Panc1 (cell line): ENCODE data around the gene MAML3. TPM values are rescaled to one million over a fixed set of nuclear protein-coding genes. Genes with fewer than 3 reads are reported as not detected.

ENCODE experiments used
- ATAC-seq: fragments of 200-7000 bp; cut with Tn5 transposase; 2 replicates; pipeline ENCODE4 v1.9.1; 2020; ENCODE audit warnings: mild to moderate bottlenecking, moderate library complexity
- BruUV-seq: library from RNA; stranded (reverse); fragments of 400-500 nt; replicated peaks from 2 replicates; lab custom pipeline; 2021; lab: Mats Ljungman, UMichigan
- CTCF ChIA-PET: fragments of 300-600 bp; sonication (Branson Sonifier 250); formaldehyde crosslinking; loops from one replicate; lab custom pipeline; 2022; ENCODE audit warnings: antibody characterized with exemption; lab: Charles Lee
- POLR2A ChIA-PET: fragments of 300-600 bp; sonication (Branson Sonifier 250); formaldehyde crosslinking; loops from one replicate; lab custom pipeline; 2022; ENCODE audit warnings: antibody characterized with exemption; lab: Charles Lee
- DNase-seq: peaks from one replicate; pipeline ENCODE4 v3.0.0-alpha.2; 2010; ENCODE audit warnings: low read depth, low spot score
- H3K27ac ChIP-seq: 2 replicates; pipeline ENCODE4 v1.5.1; 2011; ENCODE audit warnings: mild to moderate bottlenecking, low read length, inconsistent platforms
- H3K27me3 ChIP-seq: fragments of 200-500 bp; sonication (Bioruptor generic); 2 replicates; pipeline ENCODE4 v1.6.0; 2014; ENCODE audit warnings: low read length, inconsistent platforms; ENCODE audit not compliant: control insufficient read depth, insufficient read depth
- H3K36me3 ChIP-seq: fragments of 200-500 bp; sonication (Bioruptor generic); 2 replicates; pipeline ENCODE4 v1.5.1; 2014; ENCODE audit warnings: inconsistent platforms, mild to moderate bottlenecking, low read length, moderate library complexity; ENCODE audit not compliant: control insufficient read depth, insufficient read depth
- H3K4me1 ChIP-seq: 2 replicates; pipeline ENCODE4 v1.5.1; 2011; ENCODE audit warnings: inconsistent platforms, mild to moderate bottlenecking, low read length, moderate library complexity; ENCODE audit not compliant: control insufficient read depth, insufficient read depth
- H3K4me3 ChIP-seq, 2 experiments: 2 replicates each; pipeline ENCODE4 v1.5.1; 2011 to 2012; ENCODE audit warnings: low read depth in 2 of 2, low read length in 2 of 2, mild to moderate bottlenecking in 2 of 2, inconsistent platforms in 1 of 2, moderate library complexity in 1 of 2
- H3K9me3 ChIP-seq: fragments of 200-500 bp; sonication (Bioruptor generic); 2 replicates; pipeline ENCODE4 v1.5.1; 2014; ENCODE audit warnings: low read depth, mild to moderate bottlenecking, inconsistent platforms, low read length, moderate library complexity; ENCODE audit not compliant: control insufficient read depth, insufficient read depth
- POLR2AphosphoS5 ChIP-seq: IDR thresholded peaks from 2 replicates; pipeline ENCODE4 v1.6.1; 2012; ENCODE audit warnings: mild to moderate bottlenecking, low read depth, low read length, moderate library complexity
- SIN3A ChIP-seq: IDR thresholded peaks from 2 replicates; pipeline ENCODE4 v1.6.1; 2012; ENCODE audit warnings: low read depth, mild to moderate bottlenecking, low read length, moderate library complexity, borderline replicate concordance; ENCODE audit not compliant: insufficient read depth
- TCF7L2 ChIP-seq: IDR thresholded peaks from 2 replicates; pipeline ENCODE4 v1.6.1; 2011; ENCODE audit warnings: mild to moderate bottlenecking, low read depth, low read length, inconsistent platforms
- in situ Hi-C: cut with HindIII; loops from 2 replicates; pipeline ENCODE4 v1.10.0; 2016; ENCODE audit warnings: low sequenced_read_pairs, low pct_unique_long_range_greater_than_20kb
- intact Hi-C: fragments of 100-400 bp; cut with micrococcal nuclease; formaldehyde crosslinking; loops from one replicate; pipeline ENCODE4 v1.10.0; 2022; ENCODE audit not compliant: unreplicated experiment
- total RNA-seq: library from RNA; stranded (reverse); gene quantifications from one replicate; pipeline ENCODE4 v1.2.1, GENCODE V29; 2021; ENCODE audit not compliant: unreplicated experiment
- TF ChIP-seq, protein P1 (sequence below), 2 experiments: IDR thresholded peaks; 2 replicates each; pipeline ENCODE4 v1.6.1; 2011 to 2012; ENCODE audit warnings: low read depth in 2 of 2, control low read depth in 1 of 2, low read length in 1 of 2, mild to moderate bottlenecking in 1 of 2, moderate library complexity in 1 of 2; ENCODE audit not compliant: insufficient read depth in 1 of 2
- TF ChIP-seq, protein P2 (sequence below): fragments of 450-650 bp; IDR thresholded peaks from 2 replicates; pipeline ENCODE4 v1.5.1; 2017; ENCODE audit warnings: mild to moderate bottlenecking

MAML3 gene
- total RNA-seq, 1 experiment from 2014 or later, result 7.7 TPM

DNA sequence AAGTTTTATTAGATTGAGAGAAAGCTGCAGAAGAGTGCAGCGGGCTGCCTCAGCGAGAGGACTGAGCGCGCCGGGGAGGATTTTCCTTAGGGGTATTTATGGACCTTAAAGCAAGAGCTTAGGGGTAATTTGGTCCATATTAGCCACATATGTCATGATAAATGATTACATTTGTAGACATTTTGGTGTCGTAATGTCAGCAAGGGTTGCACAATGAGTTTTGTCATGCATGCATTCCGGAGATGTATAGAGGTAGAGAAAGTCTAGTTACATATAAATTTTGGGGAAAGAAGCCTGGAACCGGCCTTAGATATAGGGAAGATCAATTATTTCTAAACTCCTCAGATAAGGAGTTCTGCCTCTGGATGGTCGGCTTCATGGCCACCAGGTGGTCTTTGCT, 478.3 kb downstream of the MAML3 start:
- intact Hi-C loops (no loop called here), in situ Hi-C loops (no loop called here)
- Histone ChIP-seq H3K9me3 (no peaks in the 10 kb centered on the region), H3K4me3 (no peak overlapping the region), H3K4me1 (no peaks in the 10 kb centered on the region), H3K27me3 (no peaks in the 10 kb centered on the region), H3K27ac (no peak overlapping the region), H3K36me3 (no peaks in the 10 kb centered on the region)
- ATAC-seq (no peak), DNase-seq (no peak)
- no TSS peak for BruUV-seq
- TF ChIP-seq SIN3A (no peak), TCF7L2 (no peak)
- TF ChIP-seq, protein P1, sequence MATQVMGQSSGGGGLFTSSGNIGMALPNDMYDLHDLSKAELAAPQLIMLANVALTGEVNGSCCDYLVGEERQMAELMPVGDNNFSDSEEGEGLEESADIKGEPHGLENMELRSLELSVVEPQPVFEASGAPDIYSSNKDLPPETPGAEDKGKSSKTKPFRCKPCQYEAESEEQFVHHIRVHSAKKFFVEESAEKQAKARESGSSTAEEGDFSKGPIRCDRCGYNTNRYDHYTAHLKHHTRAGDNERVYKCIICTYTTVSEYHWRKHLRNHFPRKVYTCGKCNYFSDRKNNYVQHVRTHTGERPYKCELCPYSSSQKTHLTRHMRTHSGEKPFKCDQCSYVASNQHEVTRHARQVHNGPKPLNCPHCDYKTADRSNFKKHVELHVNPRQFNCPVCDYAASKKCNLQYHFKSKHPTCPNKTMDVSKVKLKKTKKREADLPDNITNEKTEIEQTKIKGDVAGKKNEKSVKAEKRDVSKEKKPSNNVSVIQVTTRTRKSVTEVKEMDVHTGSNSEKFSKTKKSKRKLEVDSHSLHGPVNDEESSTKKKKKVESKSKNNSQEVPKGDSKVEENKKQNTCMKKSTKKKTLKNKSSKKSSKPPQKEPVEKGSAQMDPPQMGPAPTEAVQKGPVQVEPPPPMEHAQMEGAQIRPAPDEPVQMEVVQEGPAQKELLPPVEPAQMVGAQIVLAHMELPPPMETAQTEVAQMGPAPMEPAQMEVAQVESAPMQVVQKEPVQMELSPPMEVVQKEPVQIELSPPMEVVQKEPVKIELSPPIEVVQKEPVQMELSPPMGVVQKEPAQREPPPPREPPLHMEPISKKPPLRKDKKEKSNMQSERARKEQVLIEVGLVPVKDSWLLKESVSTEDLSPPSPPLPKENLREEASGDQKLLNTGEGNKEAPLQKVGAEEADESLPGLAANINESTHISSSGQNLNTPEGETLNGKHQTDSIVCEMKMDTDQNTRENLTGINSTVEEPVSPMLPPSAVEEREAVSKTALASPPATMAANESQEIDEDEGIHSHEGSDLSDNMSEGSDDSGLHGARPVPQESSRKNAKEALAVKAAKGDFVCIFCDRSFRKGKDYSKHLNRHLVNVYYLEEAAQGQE (IDR thresholded peaks at IDR 0.05; ENCODE audit: insufficient read depth in 1 of 2, low read depth in 2 of 2, low read length in 1 of 2), result no peak
- TF ChIP-seq, protein P2, sequence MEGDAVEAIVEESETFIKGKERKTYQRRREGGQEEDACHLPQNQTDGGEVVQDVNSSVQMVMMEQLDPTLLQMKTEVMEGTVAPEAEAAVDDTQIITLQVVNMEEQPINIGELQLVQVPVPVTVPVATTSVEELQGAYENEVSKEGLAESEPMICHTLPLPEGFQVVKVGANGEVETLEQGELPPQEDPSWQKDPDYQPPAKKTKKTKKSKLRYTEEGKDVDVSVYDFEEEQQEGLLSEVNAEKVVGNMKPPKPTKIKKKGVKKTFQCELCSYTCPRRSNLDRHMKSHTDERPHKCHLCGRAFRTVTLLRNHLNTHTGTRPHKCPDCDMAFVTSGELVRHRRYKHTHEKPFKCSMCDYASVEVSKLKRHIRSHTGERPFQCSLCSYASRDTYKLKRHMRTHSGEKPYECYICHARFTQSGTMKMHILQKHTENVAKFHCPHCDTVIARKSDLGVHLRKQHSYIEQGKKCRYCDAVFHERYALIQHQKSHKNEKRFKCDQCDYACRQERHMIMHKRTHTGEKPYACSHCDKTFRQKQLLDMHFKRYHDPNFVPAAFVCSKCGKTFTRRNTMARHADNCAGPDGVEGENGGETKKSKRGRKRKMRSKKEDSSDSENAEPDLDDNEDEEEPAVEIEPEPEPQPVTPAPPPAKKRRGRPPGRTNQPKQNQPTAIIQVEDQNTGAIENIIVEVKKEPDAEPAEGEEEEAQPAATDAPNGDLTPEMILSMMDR, result no peak
- CTCF ChIA-PET, result no interaction called here
- POLR2A ChIA-PET, result no interaction called here

DNA sequence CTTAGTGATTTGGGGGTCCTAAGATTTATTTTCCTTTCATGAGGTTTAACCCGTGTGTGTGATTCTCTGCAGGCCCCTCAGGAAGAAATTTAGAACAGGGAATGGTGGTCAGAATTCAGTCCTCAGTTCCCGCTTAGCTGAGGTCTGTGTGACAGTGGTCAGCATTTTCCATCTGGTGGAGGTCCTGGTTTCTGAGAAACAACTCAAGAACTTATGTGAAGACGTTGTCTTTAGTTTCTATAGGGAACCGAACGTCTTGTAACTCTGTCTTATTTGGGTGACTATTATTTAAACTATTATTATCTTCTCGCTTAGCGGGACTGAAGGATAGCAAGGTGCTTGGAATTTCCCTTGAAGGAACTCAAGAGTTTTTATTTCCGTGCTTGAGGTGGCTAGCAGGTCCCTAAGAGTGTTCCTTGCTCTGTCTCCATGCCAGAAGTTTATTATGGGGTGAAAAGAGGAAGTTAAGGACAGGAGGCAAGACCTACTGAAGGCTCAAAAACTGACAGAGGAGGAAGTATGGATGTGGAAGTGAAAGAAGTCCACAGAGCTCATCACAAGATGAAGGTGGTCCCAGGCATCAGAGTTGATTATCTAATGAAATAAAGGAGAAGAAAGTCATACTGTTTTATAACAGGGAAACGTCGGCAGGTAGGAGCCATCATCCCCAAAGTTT, 479.0 kb downstream of the MAML3 start:
- TF ChIP-seq SIN3A (no peak), TCF7L2 (no peak), POLR2AphosphoS5 (no peak)
- TF ChIP-seq, protein P2, result no peak
- TF ChIP-seq, protein P1 (IDR thresholded peaks at IDR 0.05; ENCODE audit: insufficient read depth in 1 of 2, low read depth in 2 of 2, low read length in 1 of 2), result no peak
- no TSS peak for BruUV-seq
- no peaks in the 10 kb centered on the region for H3K9me3 ChIP-seq
- H3K4me1 ChIP-seq, result no peaks in the 10 kb centered on the region
- intact Hi-C loops, result no loop called here
- H3K36me3 ChIP-seq, result no peaks in the 10 kb centered on the region
- no peak for ATAC-seq
- H3K27ac ChIP-seq, result no peak overlapping the region
- in situ Hi-C loops, result no loop called here
- ChIA-PET POLR2A (no interaction called here), CTCF (no interaction called here)
- no peaks in the 10 kb centered on the region for H3K27me3 ChIP-seq
- DNase-seq, result no peak
- no peak overlapping the region for H3K4me3 ChIP-seq
